ENCODE data around the gene TGM4. TPM values are rescaled to one million over a fixed set of nuclear protein-coding genes. Genes with fewer than 3 reads are reported as not detected.

TGM4 gene
- total and polyA plus RNA-seq, 10 of the 15 experiments (the other 5 are each of a cell fraction or from before 2014, with no cell fraction given) = not detected

DNA sequence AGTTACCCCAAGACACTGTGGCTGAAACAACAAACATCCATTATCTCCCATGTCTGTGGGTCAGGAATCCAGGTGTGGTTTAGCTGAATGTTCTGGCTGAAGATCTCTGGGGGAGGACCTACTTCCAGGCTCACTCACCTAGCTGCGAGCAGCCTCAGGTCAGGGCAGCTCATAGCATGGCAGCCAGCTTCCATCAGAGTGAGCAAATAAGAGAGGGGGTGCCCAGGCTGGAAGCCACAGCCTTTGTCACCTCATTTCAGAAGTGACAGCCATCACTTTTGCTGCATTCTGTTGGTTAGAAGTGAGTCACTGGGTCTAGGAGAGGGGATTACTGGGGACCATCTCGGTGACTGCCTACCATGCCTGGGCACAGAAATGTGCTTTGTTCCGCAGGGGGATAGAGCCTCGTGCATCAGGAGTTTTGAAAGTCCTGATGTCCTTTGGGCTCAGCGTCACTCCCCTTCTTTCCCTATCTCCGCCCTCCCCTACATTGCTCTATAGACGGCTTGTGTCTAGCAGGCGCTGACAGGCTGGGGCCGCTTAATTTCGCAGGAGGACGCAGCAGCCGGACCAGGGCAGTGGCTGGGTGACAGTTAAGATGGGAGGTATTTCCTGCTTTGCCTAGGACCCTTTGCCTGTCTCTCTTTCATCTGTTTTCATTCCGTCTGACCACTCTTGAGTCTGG lies 25.4 kb downstream of the TGM4 start:
- CTCF ChIA-PET = no interaction called here
- H3K4me3 ChIP-seq = no peak overlapping the region
- SMC1A ChIA-PET (ENCODE audit: uncharacterized antibody, unreplicated experiment) = no interaction called here
- TF ChIP-seq E2F4 (IDR thresholded peaks at IDR 0.05; ENCODE audit: low read depth, low read length) (no peak), ELK1 (IDR thresholded peaks at IDR 0.05; ENCODE audit: low read depth, low read length) (no peak), SIX5 (IDR thresholded peaks at IDR 0.05; ENCODE audit: low read depth, low read length, severe bottlenecking) (no peak), RUNX3 (IDR thresholded peaks at IDR 0.05; ENCODE audit: low read length) (no peak)
- TF ChIP-seq, protein P1, sequence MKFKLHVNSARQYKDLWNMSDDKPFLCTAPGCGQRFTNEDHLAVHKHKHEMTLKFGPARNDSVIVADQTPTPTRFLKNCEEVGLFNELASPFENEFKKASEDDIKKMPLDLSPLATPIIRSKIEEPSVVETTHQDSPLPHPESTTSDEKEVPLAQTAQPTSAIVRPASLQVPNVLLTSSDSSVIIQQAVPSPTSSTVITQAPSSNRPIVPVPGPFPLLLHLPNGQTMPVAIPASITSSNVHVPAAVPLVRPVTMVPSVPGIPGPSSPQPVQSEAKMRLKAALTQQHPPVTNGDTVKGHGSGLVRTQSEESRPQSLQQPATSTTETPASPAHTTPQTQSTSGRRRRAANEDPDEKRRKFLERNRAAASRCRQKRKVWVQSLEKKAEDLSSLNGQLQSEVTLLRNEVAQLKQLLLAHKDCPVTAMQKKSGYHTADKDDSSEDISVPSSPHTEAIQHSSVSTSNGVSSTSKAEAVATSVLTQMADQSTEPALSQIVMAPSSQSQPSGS (IDR thresholded peaks at IDR 0.05; ENCODE audit: low read length) = no peak
- in situ Hi-C loops (cut with MboI) = no loop called here
- H3K9me3 ChIP-seq (replicated peaks; ENCODE audit: control insufficient read depth, insufficient read depth, low read length) = no peaks in the 10 kb centered on the region
- no peak; the same call in 2 of the 3 replicates for ATAC-seq
- H4K20me1 ChIP-seq (ENCODE audit: control insufficient read depth, insufficient read depth) = no peaks in the 10 kb centered on the region
- WGBS (ENCODE audit: insufficient coverage, insufficient replicate concordance, low lambda C conversion rate, missing lambda C conversion rate) = 55% methylated on average over 13 of the region's 13 CpGs
- H3K9ac ChIP-seq (ENCODE audit: control insufficient read depth, insufficient read depth, low read length) = no peak overlapping the region
- no peak overlapping the region for H3K27ac ChIP-seq (ENCODE audit: control insufficient read depth, insufficient read depth)
- no TSS peak for BruUV-seq (replicated peaks)
- FAIRE-seq = no peak
- H2AFZ ChIP-seq (ENCODE audit: control insufficient read depth, low read depth, low read length) = no peak overlapping the region
- H3K4me2 ChIP-seq (ENCODE audit: control insufficient read depth, insufficient read depth) = no peak overlapping the region
- H3K27me3 ChIP-seq (replicated peaks in 1 of 2; ENCODE audit: control insufficient read depth in 2 of 2, insufficient read depth in 2 of 2, low read length in 1 of 2) = no peaks in the 10 kb centered on the region
- no peaks in the 10 kb centered on the region for H3K79me2 ChIP-seq (ENCODE audit: control insufficient read depth, insufficient read depth, low read length)
- RAD21 ChIA-PET (ENCODE audit: unreplicated experiment) = no interaction called here
- peaks cover 3% of the 10 kb centered on the region; the same call in 1 of the 2 replicates for H3K4me1 ChIP-seq (ENCODE audit: control insufficient read depth, insufficient read depth, low read length)
- POLR2A ChIA-PET = no interaction called here
- intact Hi-C loops (cut with micrococcal nuclease; ENCODE audit: unreplicated experiment) = no loop called here
- no peak for DNase-seq (ENCODE audit: low read depth, low spot score)
- no peaks in the 10 kb centered on the region for H3K36me3 ChIP-seq (ENCODE audit: control insufficient read depth in 2 of 2, insufficient read depth in 2 of 2, low read length in 1 of 2)

All from GM12878 (cell line).